BE2C (cell line): ENCODE measurements around the gene AUTS2.

Experiments used
- DNase-seq: peaks from one replicate; pipeline ENCODE4 v3.0.0-alpha.2; 2020
- H3K27me3 ChIP-seq: fragments of 250-450 bp; sonication (Bioruptor Pico); 2 replicates; pipeline ENCODE4 v1.5.1; 2020; ENCODE audit warnings: mild to moderate bottlenecking
- H3K36me3 ChIP-seq: fragments of 250-450 bp; sonication (Bioruptor Pico); 2 replicates; pipeline ENCODE4 v1.5.1; 2020; ENCODE audit warnings: mild to moderate bottlenecking
- H3K4me1 ChIP-seq: fragments of 250-450 bp; sonication (Bioruptor Pico); 2 replicates; pipeline ENCODE4 v1.5.1; 2020
- H3K4me3 ChIP-seq: 2 replicates; pipeline ENCODE4 v1.5.1; 2011; ENCODE audit warnings: low read depth, low read length
- H3K9me3 ChIP-seq: fragments of 250-450 bp; sonication (Bioruptor Pico); 2 replicates; pipeline ENCODE4 v1.5.1; 2020
- CTCF ChIP-seq: IDR thresholded peaks from 2 replicates; pipeline ENCODE4 v1.5.1; 2012; ENCODE audit warnings: mild to moderate bottlenecking, low read depth, low read length

The AUTS2 gene

DNA sequence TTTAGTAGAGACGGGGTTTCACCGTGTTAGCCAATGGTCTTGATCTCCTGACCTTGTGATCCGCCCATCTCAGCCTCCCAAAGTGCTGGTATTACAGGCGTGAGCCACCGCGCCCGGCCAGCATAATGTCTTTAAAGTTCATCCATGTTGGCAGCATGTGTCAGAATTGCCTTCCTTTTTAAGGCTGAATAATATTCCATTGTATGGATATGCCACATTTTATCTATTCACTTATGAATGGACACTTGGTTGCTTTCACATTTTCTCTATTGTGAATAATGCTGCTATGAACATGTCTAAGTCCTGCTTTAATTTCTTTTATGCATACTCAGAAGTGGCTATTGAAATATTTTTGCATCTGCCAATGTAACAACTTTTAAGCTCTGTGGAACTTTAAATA is 779.7 kb downstream of the AUTS2 start:
- no peak for TF ChIP-seq CTCF
- Histone ChIP-seq H3K36me3 (no peaks in the 10 kb centered on the region), H3K4me1 (peaks cover 4% of the 10 kb centered on the region), H3K4me3 (no peak overlapping the region), H3K27me3 (no peaks in the 10 kb centered on the region), H3K9me3 (no peaks in the 10 kb centered on the region)
- no peak for DNase-seq

DNA sequence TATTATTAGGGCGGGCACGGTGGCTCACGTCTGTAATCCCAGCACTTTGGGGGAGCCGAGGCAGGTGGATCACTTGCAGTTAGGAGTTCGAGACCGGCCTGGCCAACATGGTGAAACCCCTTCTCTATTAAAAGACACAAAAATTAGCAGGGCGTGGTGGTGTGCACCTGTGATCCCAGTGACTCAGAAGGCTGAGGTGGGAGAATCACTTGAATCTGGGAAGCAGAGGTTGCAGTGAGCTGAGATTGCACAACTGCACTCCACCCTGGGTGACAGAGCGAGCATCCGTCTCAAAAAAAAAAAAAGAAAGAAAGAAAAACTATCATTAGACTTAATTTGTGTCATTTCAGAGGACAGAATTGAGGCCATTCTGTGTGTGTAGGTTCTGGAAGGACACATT is 780.9 kb downstream of the AUTS2 start:
- Histone ChIP-seq H3K36me3 (no peaks in the 10 kb centered on the region), H3K4me1 (peaks cover 13% of the 10 kb centered on the region), H3K9me3 (no peaks in the 10 kb centered on the region), H3K4me3 (no peak overlapping the region), H3K27me3 (no peaks in the 10 kb centered on the region)
- TF ChIP-seq CTCF, result no peak
- no peak for DNase-seq

DNA sequence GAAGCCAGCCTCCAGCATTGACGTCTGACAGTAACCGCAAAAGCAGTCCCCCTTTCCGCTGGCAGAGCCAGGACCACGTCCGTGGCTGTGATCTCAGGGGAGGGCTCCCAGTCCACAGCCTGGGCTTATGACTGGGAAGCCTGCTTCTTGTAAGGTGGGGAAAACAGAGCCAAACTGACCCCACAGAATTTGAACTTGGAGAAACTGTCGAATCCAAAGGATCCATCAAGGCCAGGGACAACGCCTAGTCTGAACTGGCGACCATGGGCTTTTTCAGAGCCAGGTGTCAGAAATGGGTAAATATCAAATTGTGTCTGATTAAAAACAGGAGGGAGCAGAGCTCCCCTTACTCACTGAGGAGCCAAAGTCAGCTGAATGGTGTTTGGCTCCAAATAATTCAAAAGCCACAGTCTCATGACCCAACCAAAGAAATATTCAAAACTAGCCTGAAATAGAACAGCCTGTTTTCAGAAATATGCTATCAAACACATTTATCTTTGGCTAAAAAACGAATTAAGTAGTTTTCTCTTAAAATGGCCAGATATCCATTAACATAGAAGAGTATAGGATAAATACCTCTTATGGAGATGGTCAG is 782.2 kb downstream of the AUTS2 start:
- Histone ChIP-seq H3K4me1 (peaks cover 13% of the 10 kb centered on the region), H3K36me3 (no peaks in the 10 kb centered on the region), H3K27me3 (no peaks in the 10 kb centered on the region), H3K4me3 (no peak overlapping the region), H3K9me3 (no peaks in the 10 kb centered on the region)
- no peak for TF ChIP-seq CTCF
- DNase-seq, result no peak

DNA sequence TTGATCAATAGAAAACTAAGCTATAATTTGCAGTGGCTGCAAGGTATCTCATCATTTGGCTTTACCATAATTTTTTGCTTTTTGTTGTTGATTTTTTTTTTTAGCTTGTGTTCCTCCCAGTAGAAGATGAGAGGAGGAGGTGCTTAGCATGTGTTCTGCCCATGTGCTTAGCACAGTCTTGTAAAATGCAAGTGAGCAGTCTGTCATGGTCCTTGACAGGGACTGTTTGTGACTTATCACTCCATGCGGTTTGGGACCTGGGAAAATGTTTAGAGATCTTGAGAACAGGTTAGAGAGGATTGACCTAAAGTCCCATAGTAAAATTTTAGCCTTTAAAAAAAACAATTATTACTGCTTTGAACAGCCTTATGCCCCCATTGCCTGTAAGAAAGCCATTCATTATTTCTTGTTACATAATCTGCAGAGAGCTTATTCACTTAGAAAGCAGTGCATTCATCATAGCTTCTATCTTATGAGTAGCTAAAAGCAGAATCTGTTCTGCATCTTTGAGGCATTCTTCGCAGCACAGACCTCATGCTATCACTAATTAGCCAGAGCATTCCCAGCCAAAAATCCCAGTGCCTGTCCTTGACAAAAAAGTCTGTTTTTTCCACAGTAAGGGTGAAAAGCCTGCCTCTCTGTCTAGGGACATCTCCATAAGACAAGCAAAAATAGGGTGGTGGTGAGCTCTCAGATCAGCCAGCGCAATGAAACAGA is 784.9 kb downstream of the AUTS2 start:
- Histone ChIP-seq H3K27me3 (no peaks in the 10 kb centered on the region), H3K9me3 (no peaks in the 10 kb centered on the region), H3K4me1 (peaks cover 13% of the 10 kb centered on the region), H3K36me3 (no peaks in the 10 kb centered on the region), H3K4me3 (no peak overlapping the region)
- TF ChIP-seq CTCF, result no peak
- no peak for DNase-seq

DNA sequence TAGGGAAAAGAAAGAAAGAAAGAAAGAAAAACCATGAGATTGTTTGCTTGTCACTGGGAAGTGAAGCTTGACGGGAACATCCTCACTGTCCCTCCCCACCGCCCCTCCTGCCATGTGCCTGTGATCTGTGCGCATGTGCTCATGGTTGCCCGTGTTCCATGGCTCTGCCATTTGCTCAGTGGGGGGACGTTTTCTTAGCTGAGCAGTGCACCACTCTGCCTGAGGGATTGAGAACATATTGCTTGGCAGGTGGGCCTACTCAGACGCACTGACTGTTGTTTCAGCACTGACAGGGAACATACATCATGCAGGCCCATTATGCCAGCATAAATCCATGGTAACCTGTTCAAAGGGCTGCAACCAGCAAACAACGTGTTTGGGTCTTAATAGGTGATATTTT is 785.7 kb downstream of the AUTS2 start:
- H3K27me3 ChIP-seq, result no peaks in the 10 kb centered on the region
- H3K9me3 ChIP-seq, result no peaks in the 10 kb centered on the region
- DNase-seq, result no peak
- H3K4me1 ChIP-seq, result peaks cover 13% of the 10 kb centered on the region
- no peak for TF ChIP-seq CTCF
- no peaks in the 10 kb centered on the region for H3K36me3 ChIP-seq
- H3K4me3 ChIP-seq, result no peak overlapping the region

GRCh38 chr7:70384891-70385290 is 786.6 kb downstream of the AUTS2 start:
- H3K9me3 ChIP-seq, result no peaks in the 10 kb centered on the region
- no peak for TF ChIP-seq CTCF
- H3K4me3 ChIP-seq, result no peak overlapping the region
- DNase-seq, result no peak
- H3K4me1 ChIP-seq, result peaks cover 13% of the 10 kb centered on the region
- H3K36me3 ChIP-seq, result no peaks in the 10 kb centered on the region
- H3K27me3 ChIP-seq, result no peaks in the 10 kb centered on the region
